GM18868 (cell line): ENCODE results near the gene MAPK8IP1.

Source experiments
- ATAC-seq: cut with Tn5 transposase; IDR thresholded peaks from one replicate; pipeline ENCODE4 v1.9.1; 2021; ENCODE audit warnings: mild to moderate bottlenecking, moderate library complexity; ENCODE audit not compliant: unreplicated experiment

The MAPK8IP1 gene

DNA sequence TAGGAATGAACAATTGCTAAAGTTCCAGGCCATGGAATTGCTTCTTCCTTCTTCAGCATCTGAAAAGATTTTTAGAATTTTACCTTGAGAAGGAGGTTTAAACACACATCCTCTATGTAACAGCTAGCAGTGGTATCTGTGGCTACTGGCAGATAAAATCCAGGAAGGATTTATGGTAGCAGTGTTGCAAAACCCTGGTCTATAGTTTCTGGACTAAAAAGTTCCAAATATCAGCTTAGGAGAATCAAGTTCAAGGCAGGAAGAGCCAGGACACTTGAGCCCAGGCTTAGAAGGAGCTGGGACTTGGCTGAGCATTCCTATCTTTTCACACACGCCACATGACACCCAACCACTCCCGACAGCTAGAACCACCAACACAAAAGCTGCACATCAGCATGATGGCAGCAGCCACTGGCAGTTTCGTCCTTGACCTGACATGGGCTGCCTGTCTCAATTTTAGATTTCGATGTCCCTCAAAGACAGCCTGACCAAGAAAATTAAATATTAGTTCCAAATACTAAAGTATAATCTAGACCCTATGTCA, 51.1 kb downstream of the MAPK8IP1 start:
- no peak for ATAC-seq

- ATAC-seq = no peak
These were observed 52.5 kb downstream of the MAPK8IP1 start for GRCh38 chr11:45937916-45938315.

- ATAC-seq = no peak
These were observed 54.4 kb downstream of the MAPK8IP1 start for GRCh38 chr11:45939836-45940235.

- peak; percentile 61 for ATAC-seq
These were observed 55.8 kb downstream of the MAPK8IP1 start for GRCh38 chr11:45941285-45941684.

DNA sequence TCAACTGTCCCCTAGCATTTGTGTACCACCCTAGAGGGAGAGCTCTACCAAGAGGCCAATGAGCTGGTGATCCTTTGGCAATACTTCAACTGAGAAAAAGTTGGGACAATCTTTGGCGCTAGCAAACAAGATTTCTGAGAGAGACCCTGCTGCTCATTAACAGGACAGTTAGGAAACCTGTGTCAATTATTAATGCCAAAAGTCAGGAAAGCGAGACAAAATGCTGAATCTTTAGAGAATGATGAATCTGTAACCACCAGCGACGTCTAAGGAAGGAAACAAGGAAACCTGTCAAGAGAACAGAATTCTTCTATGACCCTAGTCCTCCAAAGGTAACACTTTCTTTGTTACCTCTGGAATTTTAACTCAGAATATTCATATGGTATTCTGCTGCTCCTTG, 56.9 kb downstream of the MAPK8IP1 start:
- no peak for ATAC-seq

GRCh38 chr11:45945397-45945999, 60.0 kb downstream of the MAPK8IP1 start:
- no peak for ATAC-seq

DNA sequence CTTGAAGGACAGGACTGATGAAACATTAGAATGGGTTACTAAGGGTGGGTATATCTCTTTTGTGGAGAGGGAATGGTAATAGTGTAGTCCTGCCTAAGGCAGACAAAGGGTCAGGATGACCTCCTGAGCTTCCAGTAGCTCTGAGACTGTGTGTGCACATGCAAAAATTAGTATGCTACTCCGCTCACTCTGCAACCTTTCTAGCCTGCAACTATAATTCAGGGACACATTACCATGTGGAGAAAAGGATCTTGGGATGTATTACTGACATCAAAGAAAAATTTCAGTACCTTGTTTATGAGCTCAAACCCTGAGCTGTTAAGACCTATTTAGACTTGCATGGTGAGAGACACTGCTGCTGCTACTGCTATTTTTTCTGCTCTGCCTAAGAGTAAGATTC, 62.4 kb downstream of the MAPK8IP1 start:
- no peak for ATAC-seq

DNA sequence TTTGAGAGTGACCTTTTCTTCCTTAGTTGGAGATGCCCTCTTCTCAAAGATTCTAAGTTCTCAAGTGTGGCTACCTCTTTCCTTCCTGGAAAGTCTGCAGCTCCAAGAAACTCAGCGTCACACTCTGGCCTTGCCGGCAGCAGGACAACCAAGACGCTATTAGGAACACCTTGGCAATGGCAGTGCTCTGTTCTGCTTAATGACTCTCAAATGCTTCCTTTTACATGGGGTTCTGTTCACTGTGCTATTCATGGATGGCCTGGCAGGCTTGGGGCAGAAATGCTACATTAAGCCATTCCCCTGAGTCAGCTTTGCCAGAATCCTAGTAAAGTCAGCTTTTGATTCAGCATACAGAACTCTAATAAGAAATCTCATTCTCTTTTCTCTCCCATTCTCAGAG, 62.9 kb downstream of the MAPK8IP1 start:
- ATAC-seq = no peak

DNA sequence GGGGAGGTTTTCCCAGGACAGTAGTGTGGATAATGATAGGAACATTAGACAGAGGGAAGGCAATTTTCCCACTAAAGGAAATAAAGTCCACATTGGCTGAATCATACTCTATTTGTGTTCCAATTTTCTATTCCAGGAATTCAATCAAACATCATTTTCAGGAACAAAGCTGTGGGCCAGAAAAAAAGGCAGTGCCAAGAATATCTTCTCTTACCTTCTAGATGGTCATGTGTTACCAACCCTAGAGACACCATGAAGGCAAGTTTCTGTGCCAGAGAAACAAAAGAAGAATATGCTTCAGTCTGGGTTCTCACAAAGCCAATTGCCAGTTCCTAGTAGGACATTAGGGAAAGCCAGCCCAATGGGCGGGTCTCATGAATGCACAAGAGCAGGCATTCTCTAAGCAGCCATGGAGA, 64.5 kb downstream of the MAPK8IP1 start:
- no peak for ATAC-seq
